RWPE1 (cell line): ENCODE measurements around the gene PLXDC2.

Source experiments
- CTCF ChIA-PET: fragments of 350-600 bp; sonication (Branson Sonifier 250); formaldehyde crosslinking; extraction: SDS; loops from one replicate; lab custom pipeline; 2021; lab: Yijun Ruan, JAX
- POLR2A ChIA-PET: fragments of 400-600 bp; formaldehyde crosslinking; extraction: SDS; loops from one replicate; lab custom pipeline; 2020; ENCODE audit warnings: antibody characterized with exemption; ENCODE audit not compliant: low non-redundant PET; lab: Yijun Ruan, JAX
- DNase-seq: peaks from one replicate; pipeline ENCODE4 v3.0.0; 2012; ENCODE audit warnings: low spot score
- H3K27ac ChIP-seq: fragments of 450-650 bp; 2 replicates; pipeline ENCODE4 v1.5.1; 2017
- CTCF ChIP-seq: fragments of 450-650 bp; conservative IDR thresholded peaks from 2 replicates; pipeline ENCODE4 v1.5.1; 2017; ENCODE audit warnings: low read depth, mild to moderate bottlenecking

Gene PLXDC2

DNA sequence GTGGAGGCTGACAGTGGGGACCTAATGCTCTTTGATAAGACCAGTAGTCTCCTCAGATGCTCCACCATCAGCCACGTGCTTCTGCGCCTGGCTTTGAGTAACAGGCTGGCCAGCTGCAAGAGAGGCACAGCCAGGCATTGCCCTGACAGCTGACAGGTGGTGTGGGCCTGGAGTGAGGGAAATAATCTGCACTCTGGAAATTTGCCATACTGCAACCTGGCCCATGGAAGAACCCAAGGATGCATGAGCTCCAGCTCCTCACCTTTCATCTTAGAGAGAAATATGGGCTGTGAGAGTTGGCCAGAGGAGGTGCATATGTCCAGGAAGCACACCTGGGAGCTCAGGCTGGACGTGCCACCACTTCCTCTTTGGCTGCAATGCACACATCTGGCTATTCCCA lies 118.9 kb downstream of the PLXDC2 start:
- no peak for DNase-seq
- H3K27ac ChIP-seq, result no peak overlapping the region
- ChIA-PET POLR2A (no interaction called here), CTCF (no interaction called here)
- TF ChIP-seq CTCF, result no peak

DNA sequence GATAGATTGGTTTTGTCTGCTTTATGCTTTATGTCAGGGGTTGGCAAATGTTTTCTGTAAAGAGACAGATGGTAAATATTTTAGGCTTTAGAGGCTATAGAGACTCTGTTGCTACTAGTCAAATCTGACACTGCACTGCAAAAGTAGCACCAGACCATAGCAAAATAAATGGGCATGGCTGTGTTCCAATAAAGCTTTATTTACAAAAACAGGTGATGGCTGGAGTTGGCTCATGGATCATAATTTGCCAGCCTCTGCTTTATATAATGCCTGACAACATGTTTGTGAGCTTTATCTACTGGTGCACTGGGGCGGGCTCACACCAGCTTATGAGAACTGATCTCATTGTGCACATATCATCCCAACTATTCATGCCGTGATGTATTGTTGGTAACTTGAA lies 120.1 kb downstream of the PLXDC2 start:
- no peak for DNase-seq
- ChIA-PET CTCF (no interaction called here), POLR2A (no interaction called here)
- TF ChIP-seq CTCF, result no peak
- no peak overlapping the region for H3K27ac ChIP-seq

DNA sequence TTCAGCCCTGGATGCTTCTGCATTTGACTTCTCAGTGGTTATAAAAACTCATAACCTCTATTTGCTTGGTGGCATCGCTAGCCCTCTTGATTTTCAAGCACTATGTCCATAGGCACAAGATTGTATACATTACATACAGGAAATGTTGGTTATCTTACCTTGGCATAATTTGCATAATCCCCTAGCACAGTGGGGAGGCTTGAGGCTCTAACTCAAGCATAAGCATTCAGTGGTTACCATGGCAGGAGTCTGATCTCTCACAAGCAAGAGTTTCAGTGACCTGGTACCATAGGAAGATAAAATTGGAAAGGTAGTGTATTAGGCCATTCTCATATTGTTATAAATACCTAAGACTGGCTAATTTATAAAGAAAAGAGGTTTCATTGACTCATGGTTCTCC lies 121.8 kb downstream of the PLXDC2 start:
- no peak for TF ChIP-seq CTCF
- DNase-seq, result no peak
- H3K27ac ChIP-seq, result no peak overlapping the region
- ChIA-PET POLR2A (no interaction called here), CTCF (no interaction called here)

DNA sequence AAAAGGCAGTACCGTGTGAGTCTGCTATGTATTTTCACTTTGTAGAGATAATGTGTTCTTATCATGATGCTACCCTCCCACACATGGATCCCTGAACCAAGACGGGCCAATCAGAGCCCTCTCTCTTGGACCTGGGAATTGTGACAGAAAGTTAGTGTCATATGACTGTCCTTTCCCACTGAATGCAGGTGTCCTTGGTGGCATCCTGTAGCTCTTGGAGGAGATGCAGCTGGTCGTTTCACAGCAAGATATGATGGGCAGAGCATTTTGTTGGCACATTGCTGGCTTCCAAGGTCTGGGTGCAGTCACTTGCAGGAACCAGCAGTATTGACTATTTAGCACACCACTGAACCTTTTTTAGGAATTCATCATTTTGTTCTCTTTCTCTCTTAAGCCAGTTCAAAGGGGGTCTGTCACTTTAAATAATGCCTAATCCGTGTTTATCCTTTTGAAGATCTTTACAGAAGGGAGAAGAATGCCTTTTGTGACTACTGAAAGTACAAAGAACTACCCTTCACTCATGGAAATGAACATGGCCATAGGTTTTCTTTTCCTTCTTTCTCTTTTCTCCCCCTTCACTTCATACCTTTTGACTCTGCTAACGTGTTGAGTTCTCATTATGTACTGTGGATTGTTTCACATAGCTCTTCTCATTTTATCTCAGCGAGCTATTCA lies 125.1 kb downstream of the PLXDC2 start:
- no peak overlapping the region for H3K27ac ChIP-seq
- no peak for TF ChIP-seq CTCF
- DNase-seq, result no peak
- CTCF ChIA-PET, result interaction anchor here (0.6 kb wide), 1 partner anchor 96 kb away, joined by 3 read pairs; no protein-coding TSS in a partner anchor
- POLR2A ChIA-PET, result no interaction called here

GRCh38 chr10:19944911-19945663 lies 128.9 kb downstream of the PLXDC2 start:
- POLR2A ChIA-PET, result no interaction called here
- no peak for TF ChIP-seq CTCF
- H3K27ac ChIP-seq, result no peak overlapping the region
- DNase-seq, result no peak
- CTCF ChIA-PET, result no interaction called here

DNA sequence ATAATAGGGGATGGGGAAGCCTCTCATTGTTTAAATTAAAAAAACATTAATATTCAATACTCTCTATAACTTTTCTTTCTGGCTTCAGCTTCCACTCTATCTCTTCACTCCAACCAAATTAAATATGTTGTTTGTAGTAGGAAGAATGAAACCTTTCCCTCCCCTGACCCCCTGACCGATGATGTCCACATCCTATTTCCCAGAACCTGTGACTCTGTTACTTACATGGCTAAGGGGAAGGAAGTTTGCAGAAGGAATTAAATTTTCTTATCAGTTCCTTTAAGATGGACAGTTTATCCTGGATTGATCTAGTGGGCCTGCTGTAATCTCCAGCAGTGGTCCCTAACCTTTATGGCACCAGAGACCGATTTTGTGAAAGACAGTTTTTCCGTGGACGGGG lies 130.0 kb downstream of the PLXDC2 start:
- TF ChIP-seq CTCF, result no peak
- no peak overlapping the region for H3K27ac ChIP-seq
- DNase-seq, result no peak
- POLR2A ChIA-PET, result no interaction called here
- CTCF ChIA-PET, result no interaction called here
